Endothelial cell of umbilical vein (primary cell): ENCODE measurements around the gene VSNL1. TPM values are rescaled to one million over a fixed set of nuclear protein-coding genes. Genes with fewer than 3 reads are reported as not detected.

Experiments
- BruUV-seq: library from RNA; stranded (reverse); fragments of 400-500 nt; replicated peaks from 2 replicates; lab custom pipeline; 2021; lab: Mats Ljungman, UMichigan
- CTCF ChIA-PET: fragments of 300-600, 350-600 bp; sonication (Branson Sonifier 250); formaldehyde crosslinking; loops from one replicate; lab custom pipeline; 2021; ENCODE audit warnings: antibody characterized with exemption, inconsistent platforms; lab: Charles Lee
- POLR2A ChIA-PET: fragments of 300-600, 350-600 bp; sonication (Branson Sonifier 250); formaldehyde crosslinking; loops from one replicate; lab custom pipeline; 2021; ENCODE audit warnings: antibody characterized with exemption, inconsistent platforms; lab: Charles Lee
- DNase-seq: peaks from one replicate; pipeline ENCODE4 v3.0.0-alpha.2; 2011; ENCODE audit warnings: low read depth, low spot score
- FAIRE-seq: peaks from 2 replicates; lab custom pipeline; 2011; peaks lifted over from hg19 to GRCh38; lab: Jason Lieb, UNC
- H2AFZ ChIP-seq: 2 replicates; pipeline ENCODE4 v1.6.0; 2012; ENCODE audit warnings: low read depth, low read length, control low read depth, inconsistent platforms
- H3K27ac ChIP-seq: 2 replicates; pipeline ENCODE4 v1.5.1; 2011; ENCODE audit warnings: low read depth, mild to moderate bottlenecking, control low read depth, low read length, moderate library complexity; ENCODE audit not compliant: insufficient read depth
- H3K27me3 ChIP-seq, 2 experiments: 2 replicates each; pipeline versions ENCODE4 v1.6.0 to v1.6.1; 2011; ENCODE audit warnings: low read length in 2 of 2, mixed read lengths in 1 of 2; ENCODE audit not compliant: control insufficient read depth in 2 of 2, insufficient read depth in 2 of 2
- H3K36me3 ChIP-seq, 2 experiments: 2 replicates in 1 of 2; 3 replicates in 1 of 2; pipeline ENCODE4 v1.5.1; 2011; ENCODE audit warnings: low read length in 2 of 2, mild to moderate bottlenecking in 1 of 2, moderate library complexity in 1 of 2; ENCODE audit not compliant: control insufficient read depth in 2 of 2, insufficient read depth in 2 of 2; ENCODE audit errors: extremely low read depth in 1 of 2
- H3K4me1 ChIP-seq: 3 replicates; pipeline ENCODE4 v1.5.1; 2011; ENCODE audit warnings: mild to moderate bottlenecking, low read length; ENCODE audit not compliant: control insufficient read depth, insufficient read depth; ENCODE audit errors: extremely low read depth
- H3K4me2 ChIP-seq: 2 replicates; pipeline ENCODE4 v1.6.1; 2011; ENCODE audit warnings: low read length, control low read depth, mixed read lengths; ENCODE audit not compliant: insufficient read depth
- H3K4me3 ChIP-seq, 3 experiments: fragments of 200-600 bp in 1 of 3; sonication (generic), shearing (Covaris generic) in 1 of 3; replicated peaks in 1 of 3; 2 replicates each; pipeline ENCODE4 v1.5.1; 2011 to 2016; ENCODE audit warnings: control low read depth in 3 of 3, low read length in 3 of 3, mild to moderate bottlenecking in 2 of 3, inconsistent platforms in 1 of 3, low read depth in 1 of 3, moderate library complexity in 1 of 3; ENCODE audit not compliant: insufficient read depth in 1 of 3
- H3K79me2 ChIP-seq: 2 replicates; pipeline ENCODE4 v1.6.0; 2012; ENCODE audit warnings: low read length, inconsistent platforms; ENCODE audit not compliant: control insufficient read depth, insufficient read depth
- H3K9ac ChIP-seq: replicated peaks from 2 replicates; pipeline ENCODE3; 2011; ENCODE audit warnings: low read length, control low read depth; ENCODE audit not compliant: insufficient read depth; ENCODE audit errors: extremely low read depth
- H3K9me1 ChIP-seq: replicated peaks from 3 replicates; pipeline ENCODE4 v1.6.0; 2011; ENCODE audit warnings: mild to moderate bottlenecking, low read length; ENCODE audit not compliant: control insufficient read depth, insufficient read depth; ENCODE audit errors: extremely low read depth
- H3K9me3 ChIP-seq: replicated peaks from 2 replicates; pipeline ENCODE4 v1.5.1; 2012; ENCODE audit warnings: low read length, inconsistent platforms; ENCODE audit not compliant: control insufficient read depth, insufficient read depth
- H4K20me1 ChIP-seq: replicated peaks from 2 replicates; pipeline ENCODE3; 2011; ENCODE audit warnings: mild to moderate bottlenecking, low read length; ENCODE audit not compliant: control insufficient read depth, insufficient read depth; ENCODE audit errors: extremely low read depth
- GATA2 ChIP-seq: IDR thresholded peaks from 2 replicates; pipeline ENCODE4 v1.7.0; 2011; ENCODE audit warnings: low read depth, mild to moderate bottlenecking, moderate library complexity, mixed read lengths, low read length; ENCODE audit not compliant: insufficient read length, insufficient read depth
- JUN ChIP-seq: IDR thresholded peaks from 2 replicates; pipeline ENCODE4 v1.6.1; 2011; ENCODE audit warnings: borderline replicate concordance, low read depth; ENCODE audit not compliant: insufficient read length, insufficient read depth
- POLR2A ChIP-seq: IDR thresholded peaks from 2 replicates; pipeline ENCODE4 v1.6.1; 2012; ENCODE audit warnings: low read depth, mild to moderate bottlenecking, control low read depth, low read length
- POLR2AphosphoS5 ChIP-seq: IDR thresholded peaks from 2 replicates; pipeline ENCODE4 v1.6.1; 2012; ENCODE audit warnings: low read depth, mild to moderate bottlenecking, control low read depth, low read length, moderate library complexity; ENCODE audit not compliant: insufficient read depth
- dilution Hi-C: fragments of 300-500 bp; cut with MboI; formaldehyde crosslinking; loops from one replicate; pipeline ENCODE4 v1.15.0; 2019; ENCODE audit warnings: low sequenced_read_pairs; ENCODE audit not compliant: extremely low pct_ligation_motif_present
- intact Hi-C: fragments of 100-400 bp; cut with micrococcal nuclease; formaldehyde crosslinking; loops from one replicate; pipeline ENCODE4 v1.10.0; 2022
- polyA plus RNA-seq, 4 experiments: library from polyadenylated mRNA; depleted of rRNA in 3 of 4; stranded (reverse) in 3 of 4; unstranded in 1 of 4; fragments of >200 nt; gene quantifications; 2 replicates each; pipeline versions ENCODE4 v1.2.1 to v1.2.3, GENCODE V29; 2011 to 2012; ENCODE audit warnings: missing spikeins in 1 of 4
- total RNA-seq: library from RNA; stranded (reverse); gene quantifications from 2 replicates; pipeline ENCODE4 v1.2.3, GENCODE V29; 2021
- TF ChIP-seq, protein P1 (sequence below): IDR thresholded peaks from 2 replicates; pipeline ENCODE4 v1.6.1; 2011; ENCODE audit not compliant: insufficient read depth, insufficient read length

Gene VSNL1
- total and polyA plus RNA-seq, 2 donors (not counting 3 experiments of a cell fraction or from before 2014, with no cell fraction given) = not detected

DNA sequence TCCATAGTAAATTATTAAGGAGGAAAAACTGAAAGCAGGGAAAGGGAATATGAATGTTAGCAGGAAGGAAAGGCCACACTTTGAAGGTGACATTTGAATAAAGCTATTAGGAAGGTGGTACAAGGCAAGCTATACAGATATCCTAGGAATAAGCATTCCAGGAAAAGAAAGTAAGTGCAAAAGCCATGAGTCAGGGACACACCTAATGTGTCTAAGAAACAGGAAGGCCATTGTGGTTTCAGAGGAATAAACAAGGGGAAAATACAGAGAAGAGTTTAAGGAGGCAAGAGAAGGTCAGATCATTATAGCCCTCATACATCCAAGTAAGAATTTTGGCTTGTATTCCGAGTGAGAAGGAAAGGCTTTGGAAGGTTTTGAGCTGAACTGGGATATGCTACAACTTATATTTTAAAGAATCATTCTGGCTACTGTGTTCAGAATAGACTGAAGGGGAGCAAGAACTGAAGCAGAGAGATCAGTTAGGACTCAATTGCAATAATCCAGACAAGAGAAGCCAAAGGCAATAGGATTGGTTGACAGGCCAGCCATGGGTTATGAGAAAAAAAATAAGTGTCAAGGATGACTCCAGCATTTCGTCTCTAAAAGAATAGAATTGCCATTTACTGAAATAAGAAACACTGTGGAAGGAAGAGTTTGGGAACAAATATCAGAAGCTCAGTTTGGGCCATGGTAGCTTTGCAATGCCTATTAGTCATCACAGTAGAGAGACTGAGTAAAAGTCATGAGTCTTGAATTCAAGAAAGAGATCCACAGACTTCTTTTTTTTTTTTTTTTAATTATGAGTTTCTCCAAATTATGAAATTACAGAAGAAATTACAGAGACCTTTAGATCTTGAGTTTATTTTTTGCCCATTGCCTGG, 33.5 kb upstream of the VSNL1 start:
- Histone ChIP-seq H3K36me3 (no peaks in the 10 kb centered on the region), H4K20me1 (no peaks in the 10 kb centered on the region), H3K9me1 (no peaks in the 10 kb centered on the region), H3K79me2 (no peaks in the 10 kb centered on the region), H3K9me3 (no peaks in the 10 kb centered on the region), H3K4me1 (no peaks in the 10 kb centered on the region), H3K27ac (no peak overlapping the region), H3K4me3 (no peak overlapping the region), H2AFZ (no peak overlapping the region), H3K27me3 (peaks cover 2 to 3% of the 10 kb centered on the region in 2 experiments), H3K4me2 (no peak overlapping the region), H3K9ac (no peak overlapping the region)
- ChIA-PET CTCF (no interaction called here), POLR2A (no interaction called here)
- no peak for DNase-seq
- BruUV-seq = no TSS peak
- intact Hi-C loops (no loop called here), dilution Hi-C loops (no loop called here)
- FAIRE-seq = no peak
- no peak for TF ChIP-seq JUN

DNA sequence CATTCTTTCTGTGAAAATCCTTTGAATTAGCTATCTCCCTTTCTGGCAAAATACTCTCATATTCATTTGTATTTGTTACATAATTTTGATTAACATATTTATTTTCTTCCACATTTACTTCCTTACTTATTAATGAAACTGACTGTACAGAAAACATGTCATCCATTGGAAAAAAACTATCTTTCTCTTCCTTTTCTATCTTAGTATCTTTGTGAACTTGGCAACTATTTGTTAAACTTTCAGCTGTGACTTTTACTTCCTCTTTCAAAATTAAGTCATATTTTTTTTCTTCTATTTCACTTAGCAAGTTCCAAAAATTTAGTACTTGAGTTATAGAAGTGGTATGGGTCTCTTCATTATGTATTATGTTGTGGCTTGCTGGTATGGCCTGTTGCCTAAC, 24.8 kb upstream of the VSNL1 start:
- intact Hi-C loops = loop anchor here (2.0 kb wide), 1 partner anchor 13 kb away; no protein-coding TSS in a partner anchor
- Histone ChIP-seq H3K79me2 (no peaks in the 10 kb centered on the region), H3K9ac (no peak overlapping the region), H3K4me2 (no peak overlapping the region), H3K27ac (no peak overlapping the region), H3K36me3 (no peaks in the 10 kb centered on the region), H3K4me3 (no peak overlapping the region), H2AFZ (no peak overlapping the region), H3K27me3 (peaks cover 0 to 36% of the 10 kb centered on the region in 2 experiments), H3K9me3 (no peaks in the 10 kb centered on the region), H4K20me1 (no peaks in the 10 kb centered on the region), H3K4me1 (peaks cover 2% of the 10 kb centered on the region), H3K9me1 (no peaks in the 10 kb centered on the region)
- no TSS peak for BruUV-seq
- TF ChIP-seq, protein P1, sequence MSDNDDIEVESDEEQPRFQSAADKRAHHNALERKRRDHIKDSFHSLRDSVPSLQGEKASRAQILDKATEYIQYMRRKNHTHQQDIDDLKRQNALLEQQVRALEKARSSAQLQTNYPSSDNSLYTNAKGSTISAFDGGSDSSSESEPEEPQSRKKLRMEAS = no peak
- no peak for TF ChIP-seq POLR2AphosphoS5
- no peak for TF ChIP-seq POLR2A
- no peak for TF ChIP-seq GATA2
- dilution Hi-C loops = no loop called here
- FAIRE-seq (no peak), DNase-seq (no peak)
- POLR2A ChIA-PET = no interaction called here
- CTCF ChIA-PET = no interaction called here
